HG02852 (cell line): Measurements from ENCODE around the gene COQ8B.
A peak's percentile ranks its signal among the peaks of the same experiment; 100 is the strongest.
"Not testable (repeated sequence)": the region's sequence is repeated elsewhere in the genome, so short reads cannot be mapped to it uniquely, and the experiment has no call there.

ENCODE experiments used
- ATAC-seq: cut with Tn5 transposase; IDR thresholded peaks from one replicate; pipeline ENCODE4 v1.9.1; 2021; ENCODE audit warnings: mild to moderate bottlenecking, moderate library complexity; ENCODE audit not compliant: unreplicated experiment

The COQ8B gene

GRCh38 chr19:40672573-40673299, 44.0 kb downstream of the COQ8B start:
- no peak for ATAC-seq

DNA sequence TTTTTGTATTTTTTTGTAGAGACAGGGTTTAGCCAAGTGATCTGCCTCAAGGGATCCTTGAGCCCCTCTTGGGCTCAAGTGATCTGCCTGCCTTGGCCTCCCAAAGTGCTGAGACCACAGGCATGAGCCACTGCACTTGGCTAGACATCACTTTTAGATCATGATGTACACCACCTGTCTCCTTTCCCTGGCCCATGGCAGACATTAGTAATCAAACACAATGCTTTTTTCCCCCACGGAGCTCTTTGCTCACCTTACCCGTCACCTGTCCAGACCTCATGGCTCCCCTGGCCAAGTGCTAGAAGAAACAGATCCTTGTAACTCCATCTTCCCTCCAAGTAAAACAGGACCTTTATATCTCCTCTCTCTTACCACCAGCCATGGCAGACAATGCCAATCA, 44.6 kb downstream of the COQ8B start:
- ATAC-seq, result no peak

DNA sequence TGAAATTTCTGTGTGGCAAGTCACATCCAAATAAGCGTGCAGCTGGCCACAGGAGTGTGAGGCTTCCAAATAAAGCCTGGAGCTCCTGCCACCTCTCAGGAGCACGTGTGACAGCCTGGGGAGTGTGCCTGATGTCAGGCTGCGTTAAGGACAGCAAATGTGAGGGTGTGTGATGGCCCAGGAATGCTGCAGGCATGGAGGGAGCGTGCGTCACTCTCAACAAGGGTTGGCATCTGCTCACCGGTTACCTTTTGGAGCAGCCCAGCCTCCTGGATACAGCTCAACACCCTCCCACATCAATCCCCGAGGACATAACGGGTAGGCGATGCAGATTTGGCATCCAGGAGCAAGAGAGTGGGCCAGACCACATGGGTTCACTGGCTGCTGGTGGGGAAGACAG, 45.3 kb downstream of the COQ8B start:
- ATAC-seq, result no peak

- no peak for ATAC-seq
Measured at GRCh38 chr19:40668991-40669614, 47.6 kb downstream of the COQ8B start.

DNA sequence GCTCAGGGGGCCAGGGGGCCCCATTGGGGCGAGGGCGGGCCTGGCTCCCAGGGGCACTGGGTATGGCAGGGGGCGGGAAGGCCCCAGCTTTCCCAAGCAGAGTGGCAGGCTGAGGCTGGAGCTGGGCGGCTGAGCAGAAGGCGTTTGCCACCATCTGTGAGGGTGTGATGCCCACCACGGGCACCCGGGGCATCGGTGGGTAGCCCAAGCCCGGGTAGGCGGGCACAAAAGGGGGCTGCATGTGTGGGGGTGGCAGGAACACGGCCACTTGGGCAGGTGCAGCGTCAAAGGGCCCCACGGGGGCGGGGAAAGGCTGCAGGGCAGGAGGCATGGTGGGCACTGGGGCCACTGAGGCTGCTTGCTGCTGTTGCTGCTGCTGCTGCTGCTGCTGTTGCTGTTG, 49.1 kb downstream of the COQ8B start:
- no peak for ATAC-seq

DNA sequence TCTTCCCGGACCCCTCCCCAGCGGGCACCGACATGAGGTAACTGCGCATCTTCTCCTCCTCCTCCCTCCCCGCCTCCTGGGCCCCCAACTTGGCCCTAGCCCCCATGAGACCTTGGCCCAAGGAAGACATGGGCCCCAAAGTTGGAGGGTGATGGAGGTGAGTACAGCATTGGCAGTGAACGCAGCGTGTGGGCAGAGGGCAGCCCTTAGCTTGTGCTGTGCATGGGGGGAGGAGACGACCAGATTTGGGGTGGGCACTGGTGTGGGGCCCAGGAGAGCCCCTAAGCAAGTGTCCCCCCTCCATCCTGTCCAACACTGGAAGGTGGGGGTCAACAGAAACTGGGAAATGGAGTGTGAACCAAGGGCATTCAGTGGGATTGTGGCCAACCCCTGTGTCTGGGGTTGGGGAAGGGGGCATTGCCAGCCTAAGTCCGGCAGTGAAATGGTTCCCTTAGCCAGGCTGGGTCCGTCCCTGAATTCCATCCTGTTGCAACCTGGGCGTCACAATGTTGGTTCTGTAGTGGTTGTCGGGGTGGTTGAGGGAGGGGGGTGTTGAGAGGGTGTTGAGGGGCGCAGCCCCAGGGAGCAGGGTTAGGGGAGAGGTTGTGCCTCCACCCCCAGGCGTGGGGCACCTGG, 49.8 kb downstream of the COQ8B start:
- no peak for ATAC-seq

DNA sequence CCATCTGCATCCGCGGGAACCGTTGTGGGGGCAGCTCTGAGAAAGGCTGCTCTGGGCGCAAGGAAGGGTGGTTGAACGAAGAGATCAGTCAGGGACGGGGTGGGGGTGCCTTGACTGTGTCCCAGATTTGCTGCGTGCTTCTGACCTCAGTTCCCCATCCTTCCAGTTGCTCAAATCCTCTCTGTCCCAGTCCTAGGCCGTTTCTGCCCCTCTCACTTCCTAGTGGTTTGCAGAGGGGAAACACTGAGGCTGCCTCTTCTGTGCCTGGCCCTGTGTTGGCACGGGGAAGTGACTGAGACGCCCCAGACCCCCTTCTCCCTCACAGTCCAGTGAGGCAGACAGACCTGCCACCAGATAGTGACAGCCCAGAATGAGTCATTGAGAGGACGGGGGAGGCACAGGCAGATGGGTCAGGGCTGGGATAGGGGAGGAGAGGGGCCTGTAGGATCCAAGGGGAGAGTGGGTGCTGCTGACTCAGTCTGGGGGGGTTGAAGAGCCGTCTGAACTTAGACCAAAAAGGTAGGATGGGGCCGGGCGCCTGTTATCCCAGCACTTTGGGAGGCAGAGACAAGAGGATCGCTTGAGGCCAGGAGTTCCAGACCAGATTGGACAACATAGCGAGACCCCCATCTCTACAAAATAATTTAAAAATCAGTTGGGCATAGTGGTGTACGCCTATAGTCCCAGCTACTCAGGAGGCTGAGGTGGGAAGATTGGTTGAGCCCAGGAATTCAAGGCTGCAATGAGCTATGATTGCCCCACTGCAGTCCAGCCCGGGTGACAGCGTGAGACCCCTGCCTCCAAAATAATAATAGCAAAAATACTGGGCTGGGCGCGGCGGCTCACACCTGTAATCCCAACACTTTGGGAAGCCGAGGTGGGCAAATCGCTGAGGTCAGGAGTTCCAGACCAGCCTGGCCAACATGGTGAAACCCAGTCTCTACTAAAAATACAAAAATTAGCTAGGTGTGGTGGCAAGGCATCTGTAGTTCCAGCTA, 52.7 kb downstream of the COQ8B start:
- no peak for ATAC-seq

- peak; percentile 70 for ATAC-seq
Measured at GRCh38 chr19:40662925-40663694, 53.6 kb downstream of the COQ8B start.

DNA sequence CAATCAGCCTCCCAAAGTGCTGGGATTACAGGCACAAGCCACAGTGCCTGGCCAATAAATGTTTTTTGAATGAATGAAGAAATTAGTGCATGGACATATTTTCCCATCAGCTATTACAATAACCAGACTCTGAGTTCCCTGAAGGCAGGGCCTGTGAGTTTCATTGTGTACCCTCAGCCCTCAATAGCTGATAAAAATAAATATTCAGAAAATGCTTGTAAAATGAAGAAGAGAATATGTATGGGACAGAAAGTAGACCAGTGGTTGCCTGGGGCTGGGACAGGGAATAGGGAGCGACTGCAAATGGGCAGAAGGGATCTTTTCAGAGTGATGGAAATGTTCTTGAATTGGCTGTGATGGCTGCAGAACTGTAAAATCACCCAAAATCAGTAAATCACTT, 55.1 kb downstream of the COQ8B start:
- ATAC-seq, result no peak

GRCh38 chr19:40659566-40659965, 57.1 kb downstream of the COQ8B start:
- no peak for ATAC-seq

DNA sequence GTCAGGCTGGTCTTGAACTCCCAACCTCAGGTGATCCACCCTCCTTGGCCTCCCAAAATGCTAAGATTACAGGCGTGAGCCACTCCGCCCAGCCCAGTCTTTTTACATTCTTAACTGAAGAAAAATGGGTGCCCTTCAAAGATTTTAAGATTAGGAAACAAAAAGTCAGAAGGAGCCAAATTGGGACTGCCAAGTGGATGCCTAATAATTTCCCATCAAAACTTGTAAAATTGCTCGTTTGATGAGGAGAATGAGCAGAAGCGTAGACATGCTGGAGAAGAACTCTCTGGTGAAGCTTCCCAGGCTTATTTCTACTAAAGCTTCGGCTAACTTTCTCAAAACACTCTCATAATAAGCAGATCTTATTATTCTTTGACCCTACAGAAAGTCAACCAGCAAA, 57.6 kb downstream of the COQ8B start:
- no peak for ATAC-seq

- no peak for ATAC-seq
Measured at GRCh38 chr19:40658031-40658430, 58.7 kb downstream of the COQ8B start.

- not testable (repeated sequence) for ATAC-seq
Measured at GRCh38 chr19:40655684-40656083, 61.0 kb downstream of the COQ8B start.

DNA sequence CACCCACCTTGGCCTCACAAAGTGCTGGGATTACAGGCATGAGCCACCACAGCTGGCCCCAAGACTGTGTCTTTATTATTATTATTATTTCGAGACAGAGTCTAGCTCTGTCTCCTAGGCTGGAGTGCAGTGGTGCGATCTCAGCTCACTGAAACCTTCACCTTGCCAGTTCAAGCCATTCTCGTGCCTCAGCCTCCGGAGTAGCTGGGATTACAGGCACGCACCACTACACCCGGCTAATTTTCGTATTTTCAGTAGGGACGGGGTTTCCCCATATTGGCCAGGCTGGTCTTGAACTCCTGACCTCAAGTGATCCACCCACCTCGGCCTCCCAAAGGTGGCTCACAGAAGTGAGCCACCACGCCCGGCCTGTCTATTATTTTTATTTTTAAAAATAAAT, 64.4 kb downstream of the COQ8B start:
- ATAC-seq, result not testable (repeated sequence)

GRCh38 chr19:40650749-40651305, 65.9 kb downstream of the COQ8B start:
- no peak for ATAC-seq

DNA sequence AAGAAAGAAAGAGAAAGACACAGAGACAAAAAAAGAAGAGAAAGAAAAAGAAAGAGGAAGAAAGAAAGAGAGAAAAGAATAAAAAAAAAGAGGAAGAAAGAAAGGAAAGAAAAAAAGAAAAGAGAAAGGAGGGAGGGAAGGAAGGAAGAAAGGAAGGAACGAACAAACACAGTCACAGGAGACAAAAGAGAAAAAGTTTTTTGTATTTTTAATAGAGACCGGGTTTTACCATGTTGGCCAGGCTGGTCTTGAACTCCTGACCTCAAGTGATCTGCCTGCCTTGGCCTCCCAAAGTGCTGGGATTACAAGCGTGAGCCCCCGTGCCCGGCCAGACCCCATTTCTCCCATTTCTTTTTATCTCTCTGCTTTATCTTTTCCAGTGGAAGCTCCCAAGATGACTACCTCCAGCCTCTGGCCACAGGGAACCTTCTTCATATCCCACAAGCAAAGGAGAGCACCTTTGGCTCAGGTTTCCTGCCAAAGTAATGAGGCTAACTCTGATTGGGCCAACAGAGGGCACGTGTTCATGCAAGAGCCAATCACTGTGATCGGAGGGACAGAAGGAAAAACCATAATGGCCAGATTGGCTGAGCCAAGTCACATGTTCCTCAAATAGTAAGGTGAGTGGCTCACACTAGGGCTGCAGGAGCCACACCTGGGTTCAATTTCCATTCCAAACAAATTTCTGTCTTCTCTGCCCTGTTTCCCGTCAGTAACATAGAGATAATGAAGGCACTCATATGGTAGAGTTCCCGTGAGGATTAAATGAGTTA, 66.6 kb downstream of the COQ8B start:
- not testable (repeated sequence) for ATAC-seq

GRCh38 chr19:40646743-40647254, 69.9 kb downstream of the COQ8B start:
- no peak for ATAC-seq

GRCh38 chr19:40642757-40643305, 73.9 kb downstream of the COQ8B start:
- no peak for ATAC-seq
